AG09309 (cell line): ENCODE results near the gene OR13C2.
"Not testable (repeated sequence)": the region's sequence is repeated elsewhere in the genome, so short reads cannot be mapped to it uniquely, and the experiment has no call there.

Experiments used
- DNase-seq: peaks from one replicate; pipeline ENCODE4 v3.0.0-alpha.2; 2010; ENCODE audit warnings: low read depth
- H3K4me3 ChIP-seq: 2 replicates; pipeline ENCODE4 v1.5.1; 2011; ENCODE audit warnings: mild to moderate bottlenecking, low read depth, low read length, moderate library complexity; ENCODE audit not compliant: control insufficient read depth
- TF ChIP-seq, protein P1 (sequence below): IDR thresholded peaks from 2 replicates; pipeline ENCODE4 v1.5.1; 2011; ENCODE audit warnings: mild to moderate bottlenecking, low read depth, low read length, inconsistent platforms; ENCODE audit not compliant: insufficient read depth, control insufficient read depth; ENCODE audit errors: missing control alignments

The OR13C2 gene

GRCh38 chr9:104605527-104605926 is at the start of gene OR13C2:
TSS of gene OR13C2 (minus strand) at chr9:104605627. CDS start at chr9:104605627, 0 bp downstream.
- H3K4me3 ChIP-seq, DNase-seq: not testable (repeated sequence)

DNA sequence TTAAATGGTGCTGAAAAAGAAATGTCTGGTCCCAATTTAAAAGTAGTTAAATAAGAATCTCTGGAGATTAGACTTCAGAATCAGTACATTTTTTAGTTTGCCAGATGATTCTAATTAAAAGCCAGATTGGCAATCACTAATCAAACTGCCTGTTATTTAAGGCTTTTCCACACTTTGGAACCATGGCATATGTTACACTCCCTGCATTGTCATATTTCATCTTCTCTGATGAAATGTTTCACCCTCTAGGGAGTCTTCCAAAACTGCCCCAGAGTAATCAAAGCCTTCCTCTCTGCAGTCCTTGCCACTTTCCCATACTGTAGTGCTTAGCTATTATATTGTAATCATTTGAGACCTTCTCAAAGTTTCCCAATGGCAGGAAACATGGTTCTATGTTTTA is 30.0 kb upstream of the OR13C2 start:
- no peak overlapping the region for H3K4me3 ChIP-seq
- DNase-seq = no peak
- TF ChIP-seq, protein P1, sequence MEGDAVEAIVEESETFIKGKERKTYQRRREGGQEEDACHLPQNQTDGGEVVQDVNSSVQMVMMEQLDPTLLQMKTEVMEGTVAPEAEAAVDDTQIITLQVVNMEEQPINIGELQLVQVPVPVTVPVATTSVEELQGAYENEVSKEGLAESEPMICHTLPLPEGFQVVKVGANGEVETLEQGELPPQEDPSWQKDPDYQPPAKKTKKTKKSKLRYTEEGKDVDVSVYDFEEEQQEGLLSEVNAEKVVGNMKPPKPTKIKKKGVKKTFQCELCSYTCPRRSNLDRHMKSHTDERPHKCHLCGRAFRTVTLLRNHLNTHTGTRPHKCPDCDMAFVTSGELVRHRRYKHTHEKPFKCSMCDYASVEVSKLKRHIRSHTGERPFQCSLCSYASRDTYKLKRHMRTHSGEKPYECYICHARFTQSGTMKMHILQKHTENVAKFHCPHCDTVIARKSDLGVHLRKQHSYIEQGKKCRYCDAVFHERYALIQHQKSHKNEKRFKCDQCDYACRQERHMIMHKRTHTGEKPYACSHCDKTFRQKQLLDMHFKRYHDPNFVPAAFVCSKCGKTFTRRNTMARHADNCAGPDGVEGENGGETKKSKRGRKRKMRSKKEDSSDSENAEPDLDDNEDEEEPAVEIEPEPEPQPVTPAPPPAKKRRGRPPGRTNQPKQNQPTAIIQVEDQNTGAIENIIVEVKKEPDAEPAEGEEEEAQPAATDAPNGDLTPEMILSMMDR = no peak

DNA sequence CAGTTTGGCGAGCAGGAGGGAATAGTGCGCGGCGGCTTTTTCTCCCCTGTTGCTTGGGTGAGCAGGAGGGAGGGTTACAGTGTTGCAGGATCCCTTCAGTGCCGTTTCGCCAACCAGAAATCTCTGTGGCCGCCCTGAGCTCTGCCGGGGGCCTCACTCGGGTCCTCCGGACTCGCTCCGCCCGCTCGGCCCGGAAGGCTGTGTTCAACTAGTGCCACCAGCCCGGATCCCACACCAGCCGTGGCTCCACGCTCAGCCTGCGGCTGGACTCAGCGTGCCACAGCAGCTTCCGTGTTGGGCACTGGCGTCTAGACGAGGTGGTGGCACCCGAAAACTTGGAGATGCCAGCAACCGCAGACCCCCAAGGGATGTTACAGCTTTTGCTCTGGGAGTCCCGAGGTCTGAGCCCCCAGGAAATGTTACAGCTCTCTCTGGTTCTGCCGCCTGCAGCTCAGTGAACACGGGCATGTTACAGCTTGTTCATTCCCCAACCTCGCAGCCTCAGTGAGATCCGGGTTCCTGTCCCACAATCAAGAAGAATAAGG is 28.6 kb upstream of the OR13C2 start:
- TF ChIP-seq, protein P1 = no peak
- no peak overlapping the region for H3K4me3 ChIP-seq
- DNase-seq = no peak

GRCh38 chr9:104625964-104626363 is 20.5 kb upstream of the OR13C2 start:
- H3K4me3 ChIP-seq, DNase-seq: not testable (repeated sequence)

- no peak within 1 kb of the TSS for H3K4me3 ChIP-seq
- TF ChIP-seq, protein P1 = no peak
- no peak for DNase-seq
Measured at GRCh38 chr9:104618104-104618503, 12.7 kb upstream of the OR13C2 start, which contains the start of gene OR13C9. TSS of gene OR13C9 (minus strand) at chr9:104618204. CDS start at chr9:104618204, 0 bp downstream.

DNA sequence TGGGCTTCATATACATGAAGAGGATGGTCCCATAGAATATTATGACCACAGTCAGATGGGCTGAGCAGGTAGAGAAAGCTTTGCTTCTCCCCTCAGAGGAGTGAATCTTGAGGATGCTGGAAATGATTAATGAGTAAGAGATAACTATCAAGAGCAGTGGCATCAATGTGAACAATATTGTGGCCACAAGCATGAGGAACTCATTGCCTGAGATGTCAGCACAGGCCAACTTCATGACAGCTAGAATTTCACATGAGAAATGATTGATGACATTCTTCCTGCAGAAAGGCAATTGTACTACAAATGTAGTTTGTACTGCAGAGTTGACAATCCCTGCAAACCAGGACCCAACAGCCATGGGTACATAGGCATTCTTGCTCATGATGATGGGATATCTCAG is 12.0 kb upstream of the OR13C2 start:
- H3K4me3 ChIP-seq = no peak overlapping the region
- DNase-seq = no peak
- TF ChIP-seq, protein P1 = no peak

DNA sequence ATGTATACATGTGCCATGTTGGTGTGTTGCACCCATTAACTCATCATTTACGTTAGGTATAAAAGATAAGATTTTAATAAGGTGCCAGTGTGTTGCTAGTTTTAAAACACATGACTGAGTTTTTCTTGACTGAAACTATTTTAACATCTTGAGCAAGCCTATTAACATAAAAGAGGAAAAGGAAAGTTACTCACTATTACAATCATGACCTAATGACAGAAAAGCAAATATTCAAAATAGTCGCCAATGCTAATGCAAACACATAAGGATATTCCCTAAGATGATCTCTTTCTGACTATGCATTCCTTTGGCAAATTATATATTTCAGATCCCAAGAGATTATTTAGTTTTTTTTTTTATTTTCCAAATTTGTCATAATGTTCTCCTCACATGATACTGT is 5.8 kb upstream of the OR13C2 start:
- H3K4me3 ChIP-seq = no peak overlapping the region
- DNase-seq = no peak
- TF ChIP-seq, protein P1 = no peak

GRCh38 chr9:104608336-104608735 is 2.9 kb upstream of the OR13C2 start:
- no peak for DNase-seq
- TF ChIP-seq, protein P1 = no peak
- no peak overlapping the region for H3K4me3 ChIP-seq
